Fibroblast of villous mesenchyme (primary cell): Measurements from ENCODE around the gene VCPKMT. TPM values are rescaled to one million over a fixed set of nuclear protein-coding genes. Genes with fewer than 3 reads are reported as not detected.

ENCODE experiments used
- DNase-seq: peaks from one replicate; pipeline ENCODE4 v3.0.0-alpha.2; 2010; ENCODE audit warnings: low read depth
- H3K4me3 ChIP-seq: 2 replicates; pipeline ENCODE4 v1.5.1; 2011; ENCODE audit warnings: low read depth, mild to moderate bottlenecking, low read length
- total RNA-seq: library from RNA; depleted of rRNA; stranded (reverse); fragments of >200 nt; gene quantifications from 2 replicates; pipeline ENCODE4 v1.2.3, GENCODE V29; 2012
- TF ChIP-seq, protein P1 (sequence below): IDR thresholded peaks from 2 replicates; pipeline ENCODE4 v1.5.1; 2012; ENCODE audit warnings: low read depth, mild to moderate bottlenecking, low read length; ENCODE audit not compliant: insufficient read depth

VCPKMT gene
- total RNA-seq, 1 donor = 7.8 TPM

DNA sequence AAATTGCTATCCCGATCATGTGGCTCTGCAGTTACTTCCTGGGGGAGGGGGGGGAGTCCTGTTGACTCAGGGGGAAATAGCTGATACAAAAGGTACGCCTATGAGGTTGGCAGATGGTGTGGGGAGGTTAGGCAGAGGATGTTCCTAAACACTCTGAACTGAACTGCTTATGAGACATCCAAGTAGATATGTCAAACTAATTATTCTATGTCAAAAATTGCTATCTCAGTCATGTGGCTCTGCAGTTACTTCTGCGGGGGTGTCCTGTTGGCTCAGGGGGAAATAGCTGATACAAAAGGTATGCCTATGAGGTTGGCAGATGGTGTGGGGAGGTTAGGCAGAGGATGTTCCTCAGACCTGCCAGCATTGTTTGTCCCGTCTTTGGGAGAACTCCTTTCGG lies 5.1 kb upstream of the VCPKMT start:
- no peak for DNase-seq
- no peak overlapping the region for H3K4me3 ChIP-seq
- TF ChIP-seq, protein P1, sequence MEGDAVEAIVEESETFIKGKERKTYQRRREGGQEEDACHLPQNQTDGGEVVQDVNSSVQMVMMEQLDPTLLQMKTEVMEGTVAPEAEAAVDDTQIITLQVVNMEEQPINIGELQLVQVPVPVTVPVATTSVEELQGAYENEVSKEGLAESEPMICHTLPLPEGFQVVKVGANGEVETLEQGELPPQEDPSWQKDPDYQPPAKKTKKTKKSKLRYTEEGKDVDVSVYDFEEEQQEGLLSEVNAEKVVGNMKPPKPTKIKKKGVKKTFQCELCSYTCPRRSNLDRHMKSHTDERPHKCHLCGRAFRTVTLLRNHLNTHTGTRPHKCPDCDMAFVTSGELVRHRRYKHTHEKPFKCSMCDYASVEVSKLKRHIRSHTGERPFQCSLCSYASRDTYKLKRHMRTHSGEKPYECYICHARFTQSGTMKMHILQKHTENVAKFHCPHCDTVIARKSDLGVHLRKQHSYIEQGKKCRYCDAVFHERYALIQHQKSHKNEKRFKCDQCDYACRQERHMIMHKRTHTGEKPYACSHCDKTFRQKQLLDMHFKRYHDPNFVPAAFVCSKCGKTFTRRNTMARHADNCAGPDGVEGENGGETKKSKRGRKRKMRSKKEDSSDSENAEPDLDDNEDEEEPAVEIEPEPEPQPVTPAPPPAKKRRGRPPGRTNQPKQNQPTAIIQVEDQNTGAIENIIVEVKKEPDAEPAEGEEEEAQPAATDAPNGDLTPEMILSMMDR = no peak

GRCh38 chr14:50117456-50117855 lies 1.1 kb upstream of the VCPKMT start:
- TF ChIP-seq, protein P1 = no peak
- no peak overlapping the region for H3K4me3 ChIP-seq
- no peak for DNase-seq

- no peak overlapping the region for H3K4me3 ChIP-seq
- TF ChIP-seq, protein P1 = no peak
- DNase-seq = no peak
These were observed 594 bp upstream of the VCPKMT start for GRCh38 chr14:50116966-50117365.

DNA sequence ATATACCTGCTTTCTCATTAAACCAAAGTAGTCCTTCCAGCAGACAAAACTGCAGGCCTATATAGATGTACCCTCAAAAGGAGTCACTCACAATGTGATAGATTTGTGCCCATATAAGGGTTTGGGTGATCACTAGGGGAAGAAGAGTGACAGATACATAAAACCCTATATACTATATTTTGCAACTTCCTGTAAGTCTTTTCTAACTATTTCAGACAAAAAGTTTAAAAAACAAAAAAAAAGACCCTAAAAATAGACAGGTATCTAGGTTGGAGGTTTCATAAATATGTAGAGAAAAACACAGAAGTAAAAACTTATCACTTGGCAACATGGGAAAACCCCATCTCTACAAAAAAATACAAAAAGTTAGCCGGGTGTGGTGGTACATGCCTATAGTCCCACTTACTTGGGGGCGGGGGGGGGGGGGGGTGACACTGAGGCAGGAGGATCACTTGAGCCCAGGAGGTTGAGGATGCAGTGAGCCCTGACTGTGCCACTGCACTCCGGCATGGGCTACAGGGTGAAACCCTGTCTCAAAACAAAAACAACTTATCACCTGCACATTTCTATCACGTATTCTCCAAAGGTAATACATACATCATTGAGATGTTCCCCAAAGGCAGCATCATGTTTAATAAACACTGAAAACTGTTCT lies 2.9 kb downstream of the VCPKMT start:
- no peak for DNase-seq
- H3K4me3 ChIP-seq = no peak overlapping the region
- TF ChIP-seq, protein P1 = no peak

GRCh38 chr14:50110323-50111037 lies 5.9 kb downstream of the VCPKMT start:
- H3K4me3 ChIP-seq = no peak overlapping the region
- no peak for DNase-seq
- TF ChIP-seq, protein P1 = no peak

DNA sequence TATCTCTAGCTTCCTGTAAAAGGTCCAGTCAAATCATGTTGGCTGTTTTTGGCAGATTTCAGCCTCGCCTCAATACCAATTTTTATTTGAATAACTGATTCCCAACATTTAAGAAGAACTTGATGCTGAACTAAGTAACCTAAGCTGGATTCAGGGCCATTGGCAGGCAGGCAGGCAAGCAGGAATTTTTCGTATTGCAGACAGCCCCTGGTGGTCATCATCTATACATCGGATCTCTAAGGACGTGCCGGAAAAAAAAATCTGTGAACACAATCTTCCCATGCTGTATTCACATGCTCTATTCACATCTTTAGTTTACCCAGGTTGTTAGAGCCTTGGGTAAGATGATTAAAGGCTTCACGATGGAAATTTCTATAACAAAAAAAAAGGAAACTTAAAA lies 7.0 kb downstream of the VCPKMT start:
- H3K4me3 ChIP-seq = no peak overlapping the region
- TF ChIP-seq, protein P1 = peak; percentile 43
- DNase-seq = peak; percentile 22

DNA sequence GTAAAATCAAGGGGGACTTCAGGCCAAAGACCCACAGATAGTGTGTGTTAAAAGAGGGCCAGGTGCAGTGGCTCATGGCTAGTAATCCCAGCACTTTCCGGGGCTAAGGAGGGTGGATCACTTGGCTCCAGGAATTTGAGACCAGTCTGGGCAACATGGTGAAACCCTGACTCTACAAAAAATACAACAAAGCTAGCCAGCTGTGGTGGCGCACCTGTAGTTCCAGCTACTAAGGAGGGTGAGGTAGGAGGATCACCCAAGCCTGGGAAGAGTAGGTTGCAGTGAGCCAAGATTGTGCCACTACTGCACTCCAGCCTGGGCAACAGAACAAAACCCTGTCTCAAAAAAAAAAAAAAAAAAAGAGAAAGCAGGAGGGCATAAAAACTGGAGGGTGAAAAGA lies 8.5 kb downstream of the VCPKMT start:
- no peak overlapping the region for H3K4me3 ChIP-seq
- TF ChIP-seq, protein P1 = no peak
- no peak for DNase-seq
